Heart left ventricle (tissue), 16 donors: Measurements from ENCODE around the gene GALM. TPM values are rescaled to one million over a fixed set of nuclear protein-coding genes. Genes with fewer than 3 reads are reported as not detected.

ENCODE experiments used
- ATAC-seq, 4 donors: fragments of 200-7000 bp; cut with Tn5 transposase; one replicate each; pipeline ENCODE4 v1.9.1; 2020 to 2022; ENCODE audit warnings: moderate library complexity in 4 of 4, mild to moderate bottlenecking in 3 of 4, moderate number of reproducible peaks in 1 of 4
- DNase-seq, 5 donors: peaks; one replicate each; pipeline ENCODE4 v3.0.0-alpha.2; 2020
- H3K27ac ChIP-seq, 12 donors: fragments of 200-600 bp; sonication (generic) in 4 of 12; one replicate each; pipeline versions ENCODE4 v1.5.0 to v1.8.0; 2016 to 2022; ENCODE audit warnings: mild to moderate bottlenecking in 2 of 12
- H3K27me3 ChIP-seq, 9 donors: fragments of 200-600 bp; sonication (generic) in 2 of 9; one replicate each; pipeline versions ENCODE4 v1.5.1 to v1.8.0; 2016 to 2022; ENCODE audit warnings: mild to moderate bottlenecking in 3 of 9
- H3K36me3 ChIP-seq, 9 donors: fragments of 200-600 bp; sonication (generic) in 2 of 9; one replicate each; pipeline versions ENCODE4 v1.5.0 to v1.8.0; 2018 to 2022; ENCODE audit warnings: mild to moderate bottlenecking in 2 of 9
- H3K4me1 ChIP-seq, 12 donors: fragments of 200-600 bp; sonication (generic) in 4 of 12; one replicate each; pipeline versions ENCODE4 v1.5.0 to v1.8.0; 2016 to 2022; ENCODE audit warnings: mild to moderate bottlenecking in 3 of 12
- H3K4me3 ChIP-seq, 12 donors: fragments of 200-600 bp; sonication (generic) in 4 of 12; one replicate each; pipeline versions ENCODE4 v1.5.0 to v1.8.0; 2017 to 2022; ENCODE audit warnings: mild to moderate bottlenecking in 9 of 12, moderate library complexity in 4 of 12
- H3K9me3 ChIP-seq, 12 donors: fragments of 200-600 bp; sonication (generic) in 4 of 12; one replicate each; pipeline versions ENCODE4 v1.5.0 to v1.8.0; 2016 to 2022; ENCODE audit warnings: mild to moderate bottlenecking in 1 of 12
- POLR2A ChIP-seq, 2 donors: fragments of 450-650 bp; IDR thresholded peaks; one replicate each; pipeline ENCODE4 v1.6.1; 2017; ENCODE audit warnings: antibody characterized with exemption in 2 of 2, mild to moderate bottlenecking in 2 of 2, moderate library complexity in 2 of 2
- WGBS, 4 donors: extraction: QIAGEN DNeasy Blood & Tissue Kit in 2 of 4; methylation state at CpG; one replicate each; pipeline versions ENCODE4 v1.1.5 to v1.1.7; 2013 to 2018; 5-methylcytosine and 5-hydroxymethylcytosine counted together
- intact Hi-C, 10 donors: fragments of 100-400 bp; cut with DNase I; formaldehyde crosslinking; loops; one replicate each; pipeline versions ENCODE4 v1.11.1 to v1.14.2; 2022
- polyA plus RNA-seq, 2 donors: library from polyadenylated mRNA; stranded (reverse); fragments of 200-250 nt; gene quantifications; one replicate each; pipeline ENCODE4 v1.2.3, GENCODE V29; 2013
- total RNA-seq, 9 donors: library from RNA; depleted of rRNA in 2 of 9; stranded (reverse); fragments of >200 nt in 2 of 9; fragmentation: NEBNext Ultra II Directional in 3 of 9; extraction: Animal tissue kit (Norgen Biotek cat#: 25700) in 3 of 9; gene quantifications; one replicate each; pipeline versions ENCODE4 v1.1.0 to v1.2.4, GENCODE V29; 2016 to 2023
- TF ChIP-seq, protein P1 (sequence below), 12 donors: fragments of 200-600 bp; sonication (generic) in 4 of 12; IDR thresholded peaks; one replicate each; pipeline versions ENCODE4 v1.5.0 to v1.8.0; 2018 to 2022; ENCODE audit warnings: antibody characterized with exemption in 12 of 12, mild to moderate bottlenecking in 5 of 12
- donor health status: ischemic (EF 13 %, LVEDD 7.1; RV severe dilation, severe dysfunction).
- donor health status: healthy with polysubstance abuse.
- donor health status: DM: no; HTN: yes; CAD: no.
- donor health status: DM: no; HTN: no; CAD: no.
- donor health status: ischemic (EF 25% LVEDD 6.9; RV normal size, moderate dysfunction).
- donor health status: ischemic (EF 25% LVEDD 5.7; RV mildly dilated, moderate dysfunction).
- donor health status: healthy.
- donor health status: DM: yes; HTN: yes; CAD: no.
- donor health status: ischemic (EF 35%, LVEDD 5.7; RV mildly dilated, moderate dysfunction).
- donor health status: nonischemic (EF 11% LVEDD 7.7; RV severe dilation, severe dysfunction).
- donor health status: DM: yes; HTN: yes; CAD: no.
- donor health status: PGD.
- donor health status: ischemic (EF 29% LVEDD 5.4; RV normal size, mild dysfunction).
- donor health status: nonischemic (EF 23%, LVEDD 6.1; RV moderate dilation, normal function).

GALM gene
- total and polyA plus RNA-seq, 11 donors, result 6.3 to 25.3 (median 11.9) TPM

DNA sequence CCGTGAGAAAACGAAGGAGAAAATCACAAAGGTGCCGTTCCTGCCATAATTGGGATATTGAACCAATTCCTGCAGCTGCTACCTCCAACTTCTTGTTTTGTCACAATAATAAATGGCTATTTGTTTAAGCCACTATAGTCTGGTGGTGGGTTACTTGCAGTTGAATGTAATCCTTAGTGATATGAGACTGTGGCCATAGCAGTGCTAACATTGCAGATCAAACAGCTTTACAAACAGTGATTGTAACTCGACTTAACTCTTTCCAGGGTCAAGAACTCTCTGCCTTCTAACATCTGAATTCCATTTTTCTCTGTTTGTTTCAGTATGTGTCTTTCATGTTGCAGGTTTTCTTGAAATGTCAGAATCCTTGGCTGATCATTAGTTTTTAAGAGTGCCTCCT, 38.5 kb upstream of the GALM start:
- DNase-seq, result no peak
- peaks cover 0 to 3% (median 0%) of the 10 kb centered on the region in 9 donors for H3K27me3 ChIP-seq
- TF ChIP-seq, protein P1, sequence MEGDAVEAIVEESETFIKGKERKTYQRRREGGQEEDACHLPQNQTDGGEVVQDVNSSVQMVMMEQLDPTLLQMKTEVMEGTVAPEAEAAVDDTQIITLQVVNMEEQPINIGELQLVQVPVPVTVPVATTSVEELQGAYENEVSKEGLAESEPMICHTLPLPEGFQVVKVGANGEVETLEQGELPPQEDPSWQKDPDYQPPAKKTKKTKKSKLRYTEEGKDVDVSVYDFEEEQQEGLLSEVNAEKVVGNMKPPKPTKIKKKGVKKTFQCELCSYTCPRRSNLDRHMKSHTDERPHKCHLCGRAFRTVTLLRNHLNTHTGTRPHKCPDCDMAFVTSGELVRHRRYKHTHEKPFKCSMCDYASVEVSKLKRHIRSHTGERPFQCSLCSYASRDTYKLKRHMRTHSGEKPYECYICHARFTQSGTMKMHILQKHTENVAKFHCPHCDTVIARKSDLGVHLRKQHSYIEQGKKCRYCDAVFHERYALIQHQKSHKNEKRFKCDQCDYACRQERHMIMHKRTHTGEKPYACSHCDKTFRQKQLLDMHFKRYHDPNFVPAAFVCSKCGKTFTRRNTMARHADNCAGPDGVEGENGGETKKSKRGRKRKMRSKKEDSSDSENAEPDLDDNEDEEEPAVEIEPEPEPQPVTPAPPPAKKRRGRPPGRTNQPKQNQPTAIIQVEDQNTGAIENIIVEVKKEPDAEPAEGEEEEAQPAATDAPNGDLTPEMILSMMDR (IDR thresholded peaks at IDR 0.05), result no peak
- TF ChIP-seq POLR2A (IDR thresholded peaks at IDR 0.05), result no peak
- no peak overlapping the region for H3K4me3 ChIP-seq
- 77 to 87% (median 85%) methylated on average over 4 of the region's 4 CpGs for WGBS, 4 donors
- ATAC-seq, result no peak
- no peaks in the 10 kb centered on the region for H3K36me3 ChIP-seq
- H3K9me3 ChIP-seq, result peaks cover 0 to 10% (median 0%) of the 10 kb centered on the region in 12 donors
- H3K4me1 ChIP-seq, result no peaks in the 10 kb centered on the region
- H3K27ac ChIP-seq, result no peak overlapping the region
- intact Hi-C loops, result no loop called here

DNA sequence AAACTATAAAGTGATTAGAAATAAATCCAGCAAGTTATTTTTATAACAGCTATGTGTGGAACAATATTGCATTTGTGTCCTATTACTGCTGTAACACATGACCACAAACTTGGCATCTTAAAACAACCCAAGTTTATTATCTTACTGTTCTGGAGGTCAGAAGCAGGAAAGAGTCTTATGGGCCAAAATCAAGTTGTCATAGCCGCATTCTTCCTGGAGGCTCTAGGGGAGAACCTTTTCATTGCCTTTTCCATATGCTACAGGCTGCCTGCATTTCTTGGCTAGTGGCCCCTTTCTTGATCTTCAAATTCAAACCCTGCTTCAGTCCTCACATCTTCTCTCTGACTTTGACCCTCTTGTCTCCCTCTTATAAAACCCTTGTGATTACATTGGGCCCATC, 36.2 kb upstream of the GALM start:
- intact Hi-C loops, result no loop called here
- H3K4me3 ChIP-seq, result no peak overlapping the region
- TF ChIP-seq POLR2A (IDR thresholded peaks at IDR 0.05), result no peak
- TF ChIP-seq, protein P1 (IDR thresholded peaks at IDR 0.05), result no peak
- H3K4me1 ChIP-seq, result peaks cover 0 to 8% (median 0%) of the 10 kb centered on the region in 12 donors
- peaks cover 0 to 10% (median 0%) of the 10 kb centered on the region in 12 donors for H3K9me3 ChIP-seq
- ATAC-seq (no peak), DNase-seq (no peak)
- WGBS, 4 donors, result 81 to 95% (median 86%) methylated on average over 1 of the region's 1 CpG
- no peaks in the 10 kb centered on the region for H3K36me3 ChIP-seq
- peaks cover 0 to 3% (median 0%) of the 10 kb centered on the region in 9 donors for H3K27me3 ChIP-seq
- no peak overlapping the region for H3K27ac ChIP-seq

DNA sequence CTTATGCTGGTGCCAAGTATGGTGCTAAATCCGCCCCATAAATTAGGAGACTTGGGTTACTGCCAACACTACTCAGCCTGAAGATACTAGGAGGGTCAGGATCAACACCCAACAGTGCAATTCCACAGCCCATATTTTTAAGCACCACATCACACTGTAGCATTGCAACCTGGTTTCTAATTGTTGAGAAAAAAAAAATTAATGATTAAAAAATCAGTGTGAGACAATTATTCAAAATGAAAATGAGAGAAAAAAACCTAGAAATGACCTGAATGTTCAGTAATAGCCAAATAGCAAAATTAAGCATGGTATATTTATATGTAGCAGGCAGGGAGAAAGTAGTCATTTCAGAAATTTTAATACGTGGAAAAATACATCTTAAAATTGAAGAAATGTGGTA, 33.9 kb upstream of the GALM start:
- DNase-seq (no peak), ATAC-seq (no peak)
- no peaks in the 10 kb centered on the region for H3K27me3 ChIP-seq
- TF ChIP-seq, protein P1 (IDR thresholded peaks at IDR 0.05), result no peak
- peaks cover 0 to 17% (median 0%) of the 10 kb centered on the region in 12 donors for H3K4me1 ChIP-seq
- WGBS, 4 donors, result 63 to 71% (median 68%) methylated on average over 2 of the region's 2 CpGs
- H3K9me3 ChIP-seq, result peaks cover 0 to 10% (median 0%) of the 10 kb centered on the region in 12 donors
- H3K4me3 ChIP-seq, result no peak overlapping the region
- H3K27ac ChIP-seq, result no peak overlapping the region
- intact Hi-C loops, result no loop called here
- H3K36me3 ChIP-seq, result no peaks in the 10 kb centered on the region

DNA sequence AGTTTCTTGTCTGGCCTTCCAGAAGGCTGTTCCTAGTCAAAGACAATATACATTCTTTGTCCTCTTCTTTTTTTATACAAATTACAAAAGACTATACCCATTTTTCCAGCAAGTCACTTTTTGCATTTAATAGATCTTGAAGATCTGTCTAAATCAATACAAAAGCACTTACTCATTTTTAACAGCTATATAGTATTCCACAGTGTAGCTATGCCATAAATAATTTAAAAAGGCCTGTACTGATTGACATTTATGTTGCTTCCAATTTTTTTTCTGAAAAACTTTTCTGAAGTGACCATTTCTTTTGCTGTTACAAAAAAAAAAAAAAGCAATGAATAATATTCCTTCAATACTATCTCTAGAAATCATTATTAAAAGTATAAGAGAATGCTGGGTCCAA, 32.9 kb upstream of the GALM start:
- no peak overlapping the region for H3K4me3 ChIP-seq
- peaks cover 0 to 10% (median 0%) of the 10 kb centered on the region in 12 donors for H3K9me3 ChIP-seq
- intact Hi-C loops, result no loop called here
- H3K36me3 ChIP-seq, result no peaks in the 10 kb centered on the region
- no peak for ATAC-seq
- H3K27ac ChIP-seq, result no peak overlapping the region
- H3K4me1 ChIP-seq, result peaks cover 0 to 17% (median 0%) of the 10 kb centered on the region in 12 donors
- H3K27me3 ChIP-seq, result no peaks in the 10 kb centered on the region
- DNase-seq, result no peak
- TF ChIP-seq, protein P1 (IDR thresholded peaks at IDR 0.05), result no peak
- no peak for TF ChIP-seq POLR2A (IDR thresholded peaks at IDR 0.05)
